GM19328 (cell line): ENCODE data around the gene G0S2.
"Not testable (repeated sequence)": the region's sequence is repeated elsewhere in the genome, so short reads cannot be mapped to it uniquely, and the experiment has no call there.

ENCODE experiments used
- ATAC-seq: cut with Tn5 transposase; IDR thresholded peaks from one replicate; pipeline ENCODE4 v1.9.1; 2021; ENCODE audit warnings: mild to moderate bottlenecking, moderate library complexity; ENCODE audit not compliant: unreplicated experiment

G0S2 gene

GRCh38 chr1:209675565-209676154 is 448 bp downstream of the G0S2 start:
- no peak for ATAC-seq

GRCh38 chr1:209678981-209679539 is 3.8 kb downstream of the G0S2 start:
- no peak for ATAC-seq

- no peak for ATAC-seq
These were observed 10.6 kb downstream of the G0S2 start for GRCh38 chr1:209685821-209686220.

- no peak for ATAC-seq
These were observed 11.1 kb downstream of the G0S2 start for GRCh38 chr1:209686322-209686721.

- no peak for ATAC-seq
These were observed 13.6 kb downstream of the G0S2 start for GRCh38 chr1:209688746-209689234.

- no peak for ATAC-seq
These were observed 14.3 kb downstream of the G0S2 start for GRCh38 chr1:209689477-209689876.

GRCh38 chr1:209691237-209691636 is 16.0 kb downstream of the G0S2 start:
- no peak for ATAC-seq

- no peak for ATAC-seq
These were observed 17.1 kb downstream of the G0S2 start for GRCh38 chr1:209692296-209692695.

- ATAC-seq, result no peak
These were observed 17.7 kb downstream of the G0S2 start for GRCh38 chr1:209692745-209693504.

GRCh38 chr1:209696673-209697072 is 21.5 kb downstream of the G0S2 start:
- ATAC-seq, result no peak

GRCh38 chr1:209697126-209697525 is 21.9 kb downstream of the G0S2 start:
- no peak for ATAC-seq

- ATAC-seq, result not testable (repeated sequence)
These were observed 25.5 kb downstream of the G0S2 start for GRCh38 chr1:209700686-209701085.

- no peak for ATAC-seq
These were observed 27.6 kb downstream of the G0S2 start for GRCh38 chr1:209702832-209703231.

- no peak for ATAC-seq
These were observed 28.8 kb downstream of the G0S2 start for GRCh38 chr1:209703834-209704504.

- no peak for ATAC-seq
These were observed 29.4 kb downstream of the G0S2 start, which contains the start of gene HSD11B1 for GRCh38 chr1:209704584-209704983. Gene HSD11B1, plus strand, starts transcription at chr1:209704846. Its CDS starts 97 bp downstream, at chr1:209704943.

GRCh38 chr1:209705033-209705598 is 29.9 kb downstream of the G0S2 start:
- no peak for ATAC-seq

- no peak for ATAC-seq
These were observed 31.4 kb downstream of the G0S2 start for GRCh38 chr1:209706622-209707021.

- ATAC-seq, result no peak
These were observed 32.1 kb downstream of the G0S2 start for GRCh38 chr1:209707308-209707707.

GRCh38 chr1:209708297-209708696 is 33.1 kb downstream of the G0S2 start:
- no peak for ATAC-seq

GRCh38 chr1:209710093-209710492 is 34.9 kb downstream of the G0S2 start:
- no peak for ATAC-seq

GRCh38 chr1:209710847-209711246 is 35.6 kb downstream of the G0S2 start:
- no peak for ATAC-seq
